Fibroblast of lung (primary cell): ENCODE results near the gene CES2. TPM values are rescaled to one million over a fixed set of nuclear protein-coding genes. Genes with fewer than 3 reads are reported as not detected.

ENCODE experiments used
- DNase-seq, 2 donors: peaks; one replicate each; pipeline versions ENCODE4 v3.0.0 to v3.0.0-alpha.2; 2010; ENCODE audit warnings: low read depth in 2 of 2
- H2AFZ ChIP-seq: 2 replicates; pipeline ENCODE4 v1.5.1; 2012; ENCODE audit warnings: low read length, control low read depth, inconsistent platforms
- H3K27ac ChIP-seq: 2 replicates; pipeline ENCODE4 v1.5.1; 2011; ENCODE audit warnings: low read length, control low read depth; ENCODE audit not compliant: insufficient read depth
- H3K27me3 ChIP-seq: 2 replicates; pipeline ENCODE4 v1.5.1; 2011; ENCODE audit warnings: mild to moderate bottlenecking, low read length; ENCODE audit not compliant: control insufficient read depth, insufficient read depth
- H3K36me3 ChIP-seq: 2 replicates; pipeline ENCODE4 v1.5.1; 2011; ENCODE audit warnings: low read length; ENCODE audit not compliant: control insufficient read depth, insufficient read depth
- H3K4me1 ChIP-seq: 2 replicates; pipeline ENCODE4 v1.5.1; 2011; ENCODE audit warnings: low read length; ENCODE audit not compliant: control insufficient read depth, insufficient read depth; ENCODE audit errors: extremely low read depth
- H3K4me2 ChIP-seq: 2 replicates; pipeline ENCODE4 v1.5.1; 2011; ENCODE audit warnings: low read length, control low read depth; ENCODE audit not compliant: insufficient read depth; ENCODE audit errors: extremely low read depth
- H3K4me3 ChIP-seq, 4 experiments: fragments of 200-600 bp in 1 of 4; sonication (generic) in 1 of 4; replicated peaks in 1 of 4; 2 replicates each; pipeline ENCODE4 v1.5.1; 2011 to 2016; ENCODE audit warnings: low read length in 4 of 4, low read depth in 3 of 4, mild to moderate bottlenecking in 3 of 4, control low read depth in 2 of 4, inconsistent platforms in 1 of 4, mixed read lengths in 1 of 4; ENCODE audit not compliant: insufficient read depth in 1 of 4; ENCODE audit errors: control extremely low read depth in 1 of 4
- H3K79me2 ChIP-seq: 2 replicates; pipeline ENCODE4 v1.5.1; 2012; ENCODE audit warnings: mild to moderate bottlenecking, low read length, inconsistent platforms; ENCODE audit not compliant: control insufficient read depth, insufficient read depth
- H3K9ac ChIP-seq: 2 replicates; pipeline ENCODE4 v1.5.1; 2011; ENCODE audit warnings: mild to moderate bottlenecking, low read length, control low read depth; ENCODE audit not compliant: insufficient read depth
- H3K9me3 ChIP-seq: 2 replicates; pipeline ENCODE4 v1.5.1; 2012; ENCODE audit warnings: low read depth, low read length; ENCODE audit not compliant: control insufficient read depth, insufficient read depth
- H4K20me1 ChIP-seq: 2 replicates; pipeline ENCODE4 v1.5.1; 2011; ENCODE audit warnings: low read length; ENCODE audit not compliant: control insufficient read depth, insufficient read depth; ENCODE audit errors: extremely low read depth
- CTCF ChIP-seq, 2 donors: IDR thresholded peaks in 1 of 2; conservative IDR thresholded peaks in 1 of 2; 1 replicate in 1 of 2; 2 replicates in 1 of 2; pipeline ENCODE4 v1.5.1; 2011 to 2012; ENCODE audit warnings: low read length in 2 of 2, control low read depth in 1 of 2, inconsistent platforms in 1 of 2, low read depth in 1 of 2, mild to moderate bottlenecking in 1 of 2
- EZH2 ChIP-seq: IDR thresholded peaks from 2 replicates; pipeline ENCODE4 v1.5.1; 2012; ENCODE audit warnings: low read length, control low read depth, mild to moderate bottlenecking; ENCODE audit errors: missing control alignments
- polyA plus RNA-seq, 2 donors: library from polyadenylated mRNA; depleted of rRNA in 1 of 2; stranded (reverse) in 1 of 2; unstranded in 1 of 2; fragments of >200 nt; gene quantifications; 2 replicates each; pipeline ENCODE4 v1.2.1, GENCODE V29; 2011 to 2012; ENCODE audit warnings: missing spikeins in 1 of 2
- total RNA-seq: library from RNA; depleted of rRNA; stranded (reverse); fragments of >200 nt; gene quantifications from 2 replicates; pipeline ENCODE4 v1.2.1, GENCODE V29; 2014

The CES2 gene
- total and polyA plus RNA-seq, 2 donors (not counting 1 experiment from before 2014, with no cell fraction given): 22.9 to 47.6 TPM

- H3K4me3 ChIP-seq: no peak overlapping the region
- no peak overlapping the region for H3K27ac ChIP-seq
- no peaks in the 10 kb centered on the region for H4K20me1 ChIP-seq
- no peak overlapping the region for H3K4me2 ChIP-seq
- TF ChIP-seq EZH2: no peak
- no peak for TF ChIP-seq CTCF (conservative IDR thresholded peaks at IDR 0.05 in 1 of 2, IDR thresholded peaks at IDR 0.05 in 1 of 2; ENCODE audit: low read depth in 1 of 2, low read length in 2 of 2)
- H3K9me3 ChIP-seq: no peaks in the 10 kb centered on the region
- no peaks in the 10 kb centered on the region for H3K79me2 ChIP-seq
- no peak overlapping the region for H3K9ac ChIP-seq
- no peak overlapping the region for H2AFZ ChIP-seq
- peaks cover 10% of the 10 kb centered on the region for H3K27me3 ChIP-seq
- H3K36me3 ChIP-seq: no peaks in the 10 kb centered on the region
- H3K4me1 ChIP-seq: no peaks in the 10 kb centered on the region
- DNase-seq: no peak
These were observed 15.9 kb downstream of the CES2 start for GRCh38 chr16:66950971-66951790.

- TF ChIP-seq EZH2 (no peak), CTCF (conservative IDR thresholded peaks at IDR 0.05 in 1 of 2, IDR thresholded peaks at IDR 0.05 in 1 of 2; ENCODE audit: low read depth in 1 of 2, low read length in 2 of 2) (no peak)
- Histone ChIP-seq H3K4me2 (no peak overlapping the region), H3K4me3 (no peak overlapping the region), H3K27me3 (peaks cover 10% of the 10 kb centered on the region), H3K9me3 (no peaks in the 10 kb centered on the region), H4K20me1 (no peaks in the 10 kb centered on the region), H3K27ac (no peak overlapping the region), H3K36me3 (no peaks in the 10 kb centered on the region), H3K9ac (no peak overlapping the region), H3K4me1 (no peaks in the 10 kb centered on the region), H2AFZ (no peak overlapping the region), H3K79me2 (no peaks in the 10 kb centered on the region)
- DNase-seq: no peak
These were observed 17.3 kb downstream of the CES2 start for GRCh38 chr16:66952430-66953110.

GRCh38 chr16:66953462-66954096, 18.3 kb downstream of the CES2 start:
- TF ChIP-seq EZH2: no peak
- no peak for DNase-seq
- Histone ChIP-seq H3K27me3 (peaks cover 9% of the 10 kb centered on the region), H3K4me3 (no peak overlapping the region), H2AFZ (no peak overlapping the region), H3K27ac (no peak overlapping the region), H3K36me3 (no peaks in the 10 kb centered on the region), H3K9ac (no peak overlapping the region), H3K4me1 (no peaks in the 10 kb centered on the region), H4K20me1 (no peaks in the 10 kb centered on the region), H3K4me2 (no peak overlapping the region), H3K9me3 (no peaks in the 10 kb centered on the region), H3K79me2 (no peaks in the 10 kb centered on the region)
